GM23338 (cell line): ENCODE measurements around the gene SPATC1L. TPM values are rescaled to one million over a fixed set of nuclear protein-coding genes. Genes with fewer than 3 reads are reported as not detected.

Source experiments
- ATAC-seq: fragments of 200-7000 bp; cut with Tn5 transposase; 3 replicates; pipeline ENCODE4 v1.9.1; 2020
- DNase-seq: peaks from one replicate; pipeline ENCODE4 v3.0.0-alpha.2; 2015; ENCODE audit warnings: low spot score
- H2AFZ ChIP-seq: fragments of 200-600 bp; sonication (generic); 2 replicates; pipeline ENCODE4 v1.8.0; 2016; ENCODE audit warnings: antibody characterized with exemption, mild to moderate bottlenecking, moderate library complexity
- H3F3A ChIP-seq: fragments of 200-600 bp; sonication (generic); replicated peaks from 2 replicates; pipeline ENCODE4 v1.8.0; 2017; ENCODE audit warnings: antibody characterized with exemption, mixed run types, low read depth
- H3K27ac ChIP-seq: fragments of 200-600 bp; sonication (generic); 2 replicates; pipeline ENCODE4 v1.6.1; 2016; ENCODE audit warnings: low read depth
- H3K27me3 ChIP-seq: fragments of 200-600 bp; sonication (generic); 2 replicates; pipeline ENCODE4 v1.8.0; 2016; ENCODE audit warnings: mild to moderate bottlenecking, mixed run types, moderate library complexity; ENCODE audit not compliant: insufficient read depth
- H3K36me3 ChIP-seq: fragments of 200-600 bp; sonication (generic); 2 replicates; pipeline ENCODE4 v1.8.0; 2016; ENCODE audit warnings: mild to moderate bottlenecking; ENCODE audit not compliant: insufficient read depth
- H3K4me1 ChIP-seq: fragments of 200-600 bp; sonication (generic); 2 replicates; pipeline ENCODE4 v1.8.0; 2016; ENCODE audit warnings: mild to moderate bottlenecking, moderate library complexity; ENCODE audit not compliant: insufficient read depth
- H3K4me2 ChIP-seq: fragments of 200-600 bp; sonication (generic); 2 replicates; pipeline ENCODE4 v1.7.1; 2017; ENCODE audit warnings: mixed run types
- H3K4me3 ChIP-seq: fragments of 200-600 bp; sonication (generic); 2 replicates; pipeline ENCODE4 v1.6.1; 2016; ENCODE audit warnings: mixed run types
- H3K79me2 ChIP-seq: fragments of 200-600 bp; sonication (generic); replicated peaks from 2 replicates; pipeline ENCODE4 v1.8.0; 2017; ENCODE audit warnings: mild to moderate bottlenecking; ENCODE audit not compliant: insufficient read depth
- H3K9me2 ChIP-seq: fragments of 200-600 bp; sonication (generic); 2 replicates; pipeline ENCODE4 v1.8.0; 2017; ENCODE audit not compliant: insufficient read depth
- H4K20me1 ChIP-seq: fragments of 200-600 bp; sonication (generic); replicated peaks from 2 replicates; pipeline ENCODE4 v1.8.0; 2017; ENCODE audit warnings: mild to moderate bottlenecking; ENCODE audit not compliant: insufficient read depth
- H3K27ac Mint-ChIP-seq: 2 replicates; pipeline ENCODE4 v1.8.0; 2020; ENCODE audit warnings: inconsistent platforms, mild to moderate bottlenecking, moderate library complexity, mixed read lengths
- H3K27me3 Mint-ChIP-seq: 3 replicates; pipeline ENCODE4 v1.8.0; 2022; ENCODE audit warnings: low read depth, mild to moderate bottlenecking, moderate library complexity, mixed read lengths, inconsistent platforms; ENCODE audit not compliant: insufficient read depth, poor library complexity
- H3K36me3 Mint-ChIP-seq: 3 replicates; pipeline ENCODE4 v1.8.0; 2021; ENCODE audit warnings: low read depth, mild to moderate bottlenecking, inconsistent platforms, moderate library complexity, mixed read lengths
- H3K4me1 Mint-ChIP-seq: 3 replicates; pipeline ENCODE4 v1.8.0; 2020; ENCODE audit warnings: mild to moderate bottlenecking, inconsistent platforms, mixed read lengths
- H3K4me3 Mint-ChIP-seq: 3 replicates; pipeline ENCODE4 v1.8.0; 2021; ENCODE audit warnings: moderate library complexity, mild to moderate bottlenecking, inconsistent platforms, mixed read lengths
- H3K9me3 Mint-ChIP-seq: 3 replicates; pipeline ENCODE4 v1.8.0; 2020; ENCODE audit warnings: moderate library complexity, mild to moderate bottlenecking, inconsistent platforms, mixed read lengths
- CREB1 ChIP-seq: fragments of 250-450 bp; sonication (Bioruptor Pico); IDR thresholded peaks from 2 replicates; pipeline ENCODE4 v1.5.0; 2020; ENCODE audit warnings: low read depth, mild to moderate bottlenecking, moderate library complexity
- CTCF ChIP-seq, 2 experiments: fragments of 200-600 bp in 1 of 2; sonication (generic) in 1 of 2; conservative IDR thresholded peaks; 2 replicates each; pipeline versions ENCODE4 v1.5.1 to v1.6.1; 2016 to 2017; ENCODE audit warnings: antibody characterized with exemption in 2 of 2, low read depth in 2 of 2, mild to moderate bottlenecking in 2 of 2, moderate library complexity in 1 of 2
- ETS1 ChIP-seq: IDR thresholded peaks from 2 replicates; pipeline ENCODE4 v1.6.1; 2016; ENCODE audit warnings: antibody characterized with exemption
- EZH2 ChIP-seq: fragments of 200-600 bp; sonication (generic); IDR thresholded peaks from one replicate; pipeline ENCODE4 v1.8.0; 2017; ENCODE audit warnings: antibody characterized with exemption, mild to moderate bottlenecking, low read depth; ENCODE audit not compliant: unreplicated experiment
- EZH2phosphoT487 ChIP-seq: fragments of 200-600 bp; sonication (generic); IDR thresholded peaks from one replicate; pipeline ENCODE4 v1.8.1; 2018; ENCODE audit warnings: antibody characterized with exemption; ENCODE audit not compliant: unreplicated experiment
- JUNB ChIP-seq: IDR thresholded peaks from one replicate; pipeline ENCODE4 v1.6.1; 2016; ENCODE audit warnings: antibody characterized with exemption; ENCODE audit not compliant: unreplicated experiment
- NANOG ChIP-seq: IDR thresholded peaks from 2 replicates; pipeline ENCODE4 v1.6.1; 2016; ENCODE audit warnings: antibody characterized with exemption, borderline replicate concordance
- POLR2AphosphoS5 ChIP-seq: IDR thresholded peaks from 2 replicates; pipeline ENCODE4 v1.6.1; 2016; ENCODE audit warnings: antibody characterized with exemption, low read depth
- REST ChIP-seq: IDR thresholded peaks from one replicate; pipeline ENCODE4 v1.6.1; 2018; ENCODE audit warnings: antibody characterized with exemption; ENCODE audit not compliant: unreplicated experiment
- STAT1 ChIP-seq: IDR thresholded peaks from one replicate; pipeline ENCODE4 v1.6.1; 2016; ENCODE audit warnings: antibody characterized with exemption; ENCODE audit not compliant: unreplicated experiment
- ZNF114 ChIP-seq: fragments of 250-450 bp; sonication (Bioruptor Pico); IDR thresholded peaks from 2 replicates; pipeline ENCODE4 v1.5.0; 2020; ENCODE audit warnings: mild to moderate bottlenecking, moderate library complexity
- ZNF331 ChIP-seq: fragments of 250-450 bp; sonication (Bioruptor Pico); IDR thresholded peaks from 2 replicates; pipeline ENCODE4 v1.5.0; 2020; ENCODE audit warnings: low read depth, mild to moderate bottlenecking, moderate library complexity
- ZNF462 ChIP-seq: fragments of 250-450 bp; sonication (Bioruptor Pico); IDR thresholded peaks from 2 replicates; pipeline ENCODE4 v1.5.0; 2020; ENCODE audit warnings: mild to moderate bottlenecking, moderate library complexity
- polyA plus RNA-seq: library from polyadenylated mRNA; unstranded; fragments of >200 nt; fragmentation: Nextera tagmentation; extraction: Ambion mirVana; gene quantifications from 2 replicates; pipeline ENCODE4 v1.2.1, GENCODE V29; 2016
- total RNA-seq: library from RNA; depleted of rRNA; stranded (reverse); fragments of >200 nt; shearing (Covaris generic); gene quantifications from 2 replicates; pipeline ENCODE4 v1.2.3, GENCODE V29; 2014

Gene SPATC1L
- total and polyA plus RNA-seq, 2 experiments from 2014 or later = 37.6 to 70.2 TPM

GRCh38 chr21:46161633-46162592, 22.3 kb downstream of the SPATC1L start:
- Histone ChIP-seq H3K9me2 (no peaks in the 10 kb centered on the region), H3K36me3 (no peaks in the 10 kb centered on the region), H4K20me1 (peaks cover 10% of the 10 kb centered on the region), H3K4me2 (no peak overlapping the region), H3K4me1 (no peaks in the 10 kb centered on the region), H3K27me3 (no peaks in the 10 kb centered on the region), H3K79me2 (peaks cover 13% of the 10 kb centered on the region), H2AFZ (no peak overlapping the region), H3K27ac (no peak overlapping the region), H3K4me3 (no peak overlapping the region), H3F3A (0 out of 2 replicates have a peak, but pooled peaks cover 4% of the 10 kb centered on the region)
- ATAC-seq (no peak), DNase-seq (no peak)
- no peak overlapping the region for H3K27ac Mint-ChIP-seq
- H3K4me3 Mint-ChIP-seq = no peak overlapping the region
- H3K36me3 Mint-ChIP-seq = peaks cover 50% of the 10 kb centered on the region
- peaks cover 20% of the 10 kb centered on the region for H3K9me3 Mint-ChIP-seq
- H3K27me3 Mint-ChIP-seq = peaks cover 27% of the 10 kb centered on the region
- H3K4me1 Mint-ChIP-seq = no peaks in the 10 kb centered on the region
- TF ChIP-seq JUNB (no peak), ETS1 (no peak), EZH2phosphoT487 (no peak), ZNF462 (no peak), CTCF (conservative IDR thresholded peaks at IDR 0.05; ENCODE audit: low read depth in 2 of 2) (no peak), ZNF331 (CRISPR knock-in tag) (no peak), ZNF114 (CRISPR knock-in tag) (no peak), STAT1 (no peak), REST (no peak), CREB1 (CRISPR knock-in tag) (no peak), NANOG (no peak), EZH2 (no peak), POLR2AphosphoS5 (no peak)
